NB4 (cell line): ENCODE data around the gene HECTD4.

Experiments used
- MYC ChIP-seq: IDR thresholded peaks from 2 replicates; pipeline ENCODE4 v1.6.1; 2011; ENCODE audit warnings: low read depth, low read length
- POLR2A ChIP-seq: IDR thresholded peaks from 2 replicates; pipeline ENCODE4 v1.6.1; 2011; ENCODE audit warnings: mild to moderate bottlenecking; ENCODE audit not compliant: insufficient read length; ENCODE audit errors: extremely low read depth
- TF ChIP-seq, protein P1 (sequence below): IDR thresholded peaks from one replicate; pipeline ENCODE4 v1.5.1; 2012; ENCODE audit warnings: low read depth, low read length
- TF ChIP-seq, protein P2 (sequence below): IDR thresholded peaks from 2 replicates; pipeline ENCODE4 v1.6.1; 2011; ENCODE audit warnings: low read depth, low read length

DNA sequence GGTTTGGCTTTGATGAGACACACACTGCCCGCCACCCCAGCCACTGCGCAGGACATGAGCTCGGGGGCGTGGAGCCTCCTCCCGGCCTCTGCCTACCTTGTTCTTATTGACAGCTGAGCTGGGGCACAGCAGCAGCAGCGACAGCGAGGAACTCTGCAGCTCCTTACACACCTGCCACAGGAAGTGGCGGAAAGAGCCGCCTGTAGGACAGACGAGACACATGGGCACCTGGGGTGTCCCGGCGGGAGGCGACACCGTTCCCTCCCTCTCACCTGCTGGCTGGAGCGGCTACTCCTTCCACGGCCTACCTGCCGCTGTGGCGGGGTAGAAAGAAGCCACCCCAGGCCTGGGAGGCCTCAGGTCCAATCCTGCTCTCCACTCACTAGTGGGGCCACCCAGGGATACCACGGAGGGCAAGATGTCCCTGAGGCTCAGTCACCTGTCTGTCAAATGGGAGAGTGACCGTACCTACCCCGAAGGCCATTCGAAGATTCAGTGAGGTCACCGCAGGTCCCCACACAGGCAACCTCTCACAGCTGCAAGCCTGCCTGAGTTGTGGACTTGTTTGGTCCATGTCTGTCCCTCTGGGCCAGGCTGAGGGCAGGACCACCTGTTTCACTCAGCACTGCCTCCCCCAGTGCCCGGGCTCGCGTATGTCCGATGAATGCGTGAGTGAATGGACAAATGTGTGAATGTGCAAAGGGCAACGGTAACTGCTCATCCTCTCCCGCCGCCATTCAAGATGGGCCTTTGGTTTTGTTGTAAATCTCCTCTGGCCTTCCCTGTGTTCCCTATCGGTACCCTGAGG lies 214.3 kb downstream of the HECTD4 start:
- TF ChIP-seq, protein P1, sequence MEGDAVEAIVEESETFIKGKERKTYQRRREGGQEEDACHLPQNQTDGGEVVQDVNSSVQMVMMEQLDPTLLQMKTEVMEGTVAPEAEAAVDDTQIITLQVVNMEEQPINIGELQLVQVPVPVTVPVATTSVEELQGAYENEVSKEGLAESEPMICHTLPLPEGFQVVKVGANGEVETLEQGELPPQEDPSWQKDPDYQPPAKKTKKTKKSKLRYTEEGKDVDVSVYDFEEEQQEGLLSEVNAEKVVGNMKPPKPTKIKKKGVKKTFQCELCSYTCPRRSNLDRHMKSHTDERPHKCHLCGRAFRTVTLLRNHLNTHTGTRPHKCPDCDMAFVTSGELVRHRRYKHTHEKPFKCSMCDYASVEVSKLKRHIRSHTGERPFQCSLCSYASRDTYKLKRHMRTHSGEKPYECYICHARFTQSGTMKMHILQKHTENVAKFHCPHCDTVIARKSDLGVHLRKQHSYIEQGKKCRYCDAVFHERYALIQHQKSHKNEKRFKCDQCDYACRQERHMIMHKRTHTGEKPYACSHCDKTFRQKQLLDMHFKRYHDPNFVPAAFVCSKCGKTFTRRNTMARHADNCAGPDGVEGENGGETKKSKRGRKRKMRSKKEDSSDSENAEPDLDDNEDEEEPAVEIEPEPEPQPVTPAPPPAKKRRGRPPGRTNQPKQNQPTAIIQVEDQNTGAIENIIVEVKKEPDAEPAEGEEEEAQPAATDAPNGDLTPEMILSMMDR: no peak
- TF ChIP-seq POLR2A (no peak), MYC (no peak)
- TF ChIP-seq, protein P2, sequence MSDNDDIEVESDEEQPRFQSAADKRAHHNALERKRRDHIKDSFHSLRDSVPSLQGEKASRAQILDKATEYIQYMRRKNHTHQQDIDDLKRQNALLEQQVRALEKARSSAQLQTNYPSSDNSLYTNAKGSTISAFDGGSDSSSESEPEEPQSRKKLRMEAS: no peak
